HepG2 (cell line): ENCODE data around the gene KCNK15. TPM values are rescaled to one million over a fixed set of nuclear protein-coding genes. Genes with fewer than 3 reads are reported as not detected.

ENCODE experiments used
- ATAC-seq: fragments of 200-7000 bp; cut with Tn5 transposase; 3 replicates; pipeline ENCODE4 v1.9.1; 2020; ENCODE audit warnings: mild to moderate bottlenecking, moderate library complexity
- BruUV-seq: library from RNA; stranded (reverse); fragments of 400-500 nt; replicated peaks from 2 replicates; lab custom pipeline; 2021; lab: Mats Ljungman, UMichigan
- CTCF ChIA-PET: fragments of 300-600 bp; formaldehyde crosslinking; extraction: SDS; loops from one replicate; lab custom pipeline; 2021; ENCODE audit warnings: low total read pairs, inconsistent platforms, low intra/inter-chr PET ratio; lab: Yijun Ruan, JAX
- POLR2A ChIA-PET: fragments of 350-600 bp; sonication (Branson Sonifier 250); formaldehyde crosslinking; loops from one replicate; lab custom pipeline; 2020; ENCODE audit warnings: antibody characterized with exemption, inconsistent platforms; lab: Yijun Ruan, JAX
- DNase-seq: peaks from one replicate; pipeline ENCODE4 v3.0.0-alpha.2; 2015; ENCODE audit warnings: low spot score
- FAIRE-seq: peaks from 3 replicates; lab custom pipeline; 2011; peaks lifted over from hg19 to GRCh38; lab: Jason Lieb, UNC
- H2AFZ ChIP-seq: one replicate; pipeline ENCODE4 v1.6.1; 2011; ENCODE audit warnings: low read length, inconsistent platforms
- H3K27ac ChIP-seq: fragments of 300-600 bp; 3 replicates; pipeline ENCODE4 v1.8.0; 2011; ENCODE audit warnings: mixed run types, mild to moderate bottlenecking, mixed read lengths, low read length, inconsistent platforms; ENCODE audit not compliant: insufficient read depth; ENCODE audit errors: extremely low read length
- H3K27me3 ChIP-seq, 2 experiments: fragments of 200-600 bp in 1 of 2; 2 replicates in 1 of 2; 3 replicates in 1 of 2; pipeline versions ENCODE4 v1.6.0 to v1.8.0; 2011; ENCODE audit warnings: low read length in 2 of 2, mild to moderate bottlenecking in 2 of 2, moderate library complexity in 2 of 2, inconsistent platforms in 1 of 2; ENCODE audit not compliant: insufficient read depth in 2 of 2, control insufficient read depth in 1 of 2
- H3K36me3 ChIP-seq, 2 experiments: fragments of 200-600 bp in 1 of 2; replicated peaks in 1 of 2; 2 replicates in 1 of 2; 3 replicates in 1 of 2; pipeline versions ENCODE4 v1.5.1 to v1.8.0; 2011; ENCODE audit warnings: low read length in 2 of 2, inconsistent platforms in 1 of 2; ENCODE audit not compliant: insufficient read depth in 2 of 2, control insufficient read depth in 1 of 2
- H3K4me1 ChIP-seq: 2 replicates; pipeline ENCODE4 v1.5.1; 2012; ENCODE audit warnings: low read length, inconsistent platforms; ENCODE audit not compliant: insufficient read depth
- H3K4me2 ChIP-seq: 2 replicates; pipeline ENCODE4 v1.6.0; 2011; ENCODE audit warnings: low read depth, low read length, inconsistent platforms
- H3K4me3 ChIP-seq, 3 experiments: fragments of 200-600 bp in 1 of 3; sonication (generic), shearing (Covaris generic) in 1 of 3; replicated peaks in 1 of 3; 2 replicates each; pipeline ENCODE4 v1.5.1; 2011 to 2016; ENCODE audit warnings: low read length in 3 of 3, inconsistent platforms in 2 of 3, low read depth in 2 of 3, mild to moderate bottlenecking in 2 of 3, control low read depth in 1 of 3, mixed read lengths in 1 of 3; ENCODE audit not compliant: insufficient read depth in 1 of 3
- H3K79me2 ChIP-seq: one replicate; pipeline ENCODE4 v1.6.1; 2011; ENCODE audit warnings: low read length, inconsistent platforms; ENCODE audit not compliant: insufficient read depth
- H3K9ac ChIP-seq: 2 replicates; pipeline ENCODE4 v1.6.0; 2011; ENCODE audit warnings: mild to moderate bottlenecking, low read depth, low read length, inconsistent platforms; ENCODE audit not compliant: insufficient read depth
- H3K9me3 ChIP-seq: 2 replicates; pipeline ENCODE4 v1.5.1; 2012; ENCODE audit warnings: mild to moderate bottlenecking, low read length
- H4K20me1 ChIP-seq: 2 replicates; pipeline ENCODE4 v1.6.0; 2011; ENCODE audit warnings: inconsistent platforms, mild to moderate bottlenecking, low read length, moderate library complexity; ENCODE audit not compliant: insufficient read depth
- GFI1 ChIP-seq: sonication (generic); formaldehyde crosslinking; IDR thresholded peaks from 2 replicates; pipeline ENCODE4 v1.5.0; 2020; ENCODE audit warnings: missing genetic modification reagents, mild to moderate bottlenecking, borderline replicate concordance
- PLRG1 ChIP-seq: fragments of 450-650 bp; conservative IDR thresholded peaks from 2 replicates; pipeline ENCODE4 v1.6.1; 2016
- POLR2A ChIP-seq, 2 experiments: IDR thresholded peaks; 2 replicates each; pipeline ENCODE4 v1.6.1; 2011; ENCODE audit warnings: low read depth in 2 of 2, low read length in 2 of 2, mild to moderate bottlenecking in 1 of 2, moderate library complexity in 1 of 2; ENCODE audit not compliant: insufficient read depth in 1 of 2
- SKIL ChIP-seq: sonication (generic); formaldehyde crosslinking; IDR thresholded peaks from 2 replicates; pipeline ENCODE4 v1.8.0; 2022; ENCODE audit warnings: missing genetic modification reagents, mild to moderate bottlenecking, moderate library complexity, borderline replicate concordance
- SP1 ChIP-seq, 2 experiments: fragments of 450-650 bp in 1 of 2; sonication (generic) in 1 of 2; formaldehyde crosslinking in 1 of 2; IDR thresholded peaks; 2 replicates each; pipeline versions ENCODE4 v1.4.0 to v1.6.1; 2016 to 2020; ENCODE audit warnings: missing genetic modification reagents in 1 of 2
- ZFAT ChIP-seq: sonication (generic); formaldehyde crosslinking; conservative IDR thresholded peaks from 2 replicates; pipeline ENCODE4 v1.8.1; 2023; ENCODE audit warnings: missing genetic modification reagents, inconsistent platforms
- ZNF136 ChIP-seq: sonication (generic); formaldehyde crosslinking; IDR thresholded peaks from 2 replicates; pipeline ENCODE4 v1.8.1; 2022; ENCODE audit warnings: low read depth, mild to moderate bottlenecking, moderate library complexity, missing genetic modification reagents
- ZNF143 ChIP-seq: sonication (generic); formaldehyde crosslinking; IDR thresholded peaks from 2 replicates; pipeline ENCODE4 v1.4.0; 2020; ENCODE audit warnings: missing genetic modification reagents
- ZNF569 ChIP-seq: sonication (generic); formaldehyde crosslinking; IDR thresholded peaks from 2 replicates; pipeline ENCODE4 v1.5.0; 2020; ENCODE audit warnings: mild to moderate bottlenecking, missing genetic modification reagents, moderate library complexity, borderline replicate concordance
- ZNF614 ChIP-seq: IDR thresholded peaks from 2 replicates; pipeline ENCODE4 v1.6.1; 2018; ENCODE audit warnings: missing biosample characterization, missing genetic modification reagents, inconsistent platforms, borderline replicate concordance
- ZNF792 ChIP-seq: IDR thresholded peaks from 2 replicates; pipeline ENCODE4 v1.6.1; 2016
- WGBS: methylation state at CpG from one replicate; pipeline ENCODE4 v1.1.6; 2017; ENCODE audit warnings: low lambda C conversion rate; 5-methylcytosine and 5-hydroxymethylcytosine counted together
- in situ Hi-C: cut with HindIII; loops from 2 replicates; pipeline ENCODE4 v1.10.0; 2017; ENCODE audit warnings: low pct_unique_long_range_greater_than_20kb; ENCODE audit not compliant: extremely low pct_ligation_motif_present
- intact Hi-C: fragments of 100-400 bp; cut with micrococcal nuclease; formaldehyde crosslinking; loops from one replicate; pipeline ENCODE4 v1.10.0; 2022; ENCODE audit not compliant: unreplicated experiment
- polyA plus RNA-seq, 8 experiments: library from polyadenylated mRNA; depleted of rRNA in 3 of 8; stranded (reverse) in 7 of 8; unstranded in 1 of 8; fragments of >200 nt; fragmentation: Illumina TruSeq in 4 of 8; extraction: Trizol in 4 of 8; gene quantifications; 2 replicates each; pipeline versions ENCODE4 v1.2.1 to v1.2.3, GENCODE V29; 2011 to 2016; ENCODE audit warnings: low read depth in 4 of 8, missing spikeins in 1 of 8, mixed read lengths in 1 of 8; ENCODE audit not compliant: insufficient read depth in 1 of 8
- total RNA-seq, 5 experiments: library from RNA; depleted of rRNA; stranded (reverse); fragments of >200 nt; fragmentation: Illumina TruSeq; extraction: Trizol; gene quantifications; 2 replicates each; pipeline ENCODE4 v1.2.3, GENCODE V29; 2016; ENCODE audit warnings: low read depth in 1 of 5

KCNK15 gene
- total and polyA plus RNA-seq, 2 of the 13 experiments (the other 11 are each of a cell fraction or from before 2014, with no cell fraction given): 0.03 TPM; not detected in 1

GRCh38 chr20:44709380-44709779 is 36.3 kb upstream of the KCNK15 start:
- H3K27me3 ChIP-seq: peaks cover 6 to 47% of the 10 kb centered on the region in 2 experiments; a peak in 3 of 5 replicates
- intact Hi-C loops: no loop called here
- DNase-seq: no peak
- H3K4me1 ChIP-seq: peaks cover 5% of the 10 kb centered on the region
- WGBS: 26% methylated on average over 11 of the region's 11 CpGs
- no peak for TF ChIP-seq ZFAT (CRISPR knock-in tag)
- TF ChIP-seq SKIL (CRISPR knock-in tag): no peak
- no peak for TF ChIP-seq POLR2A (IDR thresholded peaks at IDR 0.05; ENCODE audit: insufficient read depth in 1 of 2, low read depth in 2 of 2, low read length in 2 of 2)
- no peak for TF ChIP-seq PLRG1
- TF ChIP-seq ZNF614 (CRISPR knock-in tag): no peak
- TF ChIP-seq ZNF136 (CRISPR knock-in tag): no peak
- TF ChIP-seq SP1 (IDR thresholded peaks at IDR 0.05): no peak
- TF ChIP-seq SP1 (CRISPR knock-in tag; IDR thresholded peaks at IDR 0.05): no peak
- TF ChIP-seq ZNF792 (CRISPR knock-in tag): no peak
- no peak for TF ChIP-seq ZNF569 (CRISPR knock-in tag)
- TF ChIP-seq ZNF143 (CRISPR knock-in tag): no peak
- TF ChIP-seq GFI1 (CRISPR knock-in tag): no peak
- no TSS peak for BruUV-seq
- POLR2A ChIA-PET: no interaction called here
- H3K27ac ChIP-seq: no peak overlapping the region
- CTCF ChIA-PET: no interaction called here
- H3K4me2 ChIP-seq: no peak overlapping the region
- H2AFZ ChIP-seq: no peak overlapping the region
- no peaks in the 10 kb centered on the region for H3K9me3 ChIP-seq
- no peaks in the 10 kb centered on the region for H3K79me2 ChIP-seq
- H3K9ac ChIP-seq: no peak overlapping the region
- ATAC-seq: no peak
- no peaks in the 10 kb centered on the region for H4K20me1 ChIP-seq
- H3K36me3 ChIP-seq: no peaks in the 10 kb centered on the region
- in situ Hi-C loops: no loop called here
- H3K4me3 ChIP-seq: no peak overlapping the region
- FAIRE-seq: no peak
